Measurements from ENCODE around the gene CUBN.

CUBN gene

GRCh38 chr10:17051851-17052250 is 77.8 kb downstream of the CUBN start:
- no peaks in the 10 kb centered on the region for H3K4me1 ChIP-seq
- no peaks in the 10 kb centered on the region for H3K36me3 ChIP-seq
- no peak for TF ChIP-seq CTCF (IDR thresholded peaks at IDR 0.05)
- H3K4me3 ChIP-seq = no peak overlapping the region
- H3K27me3 ChIP-seq = no peaks in the 10 kb centered on the region
- no peak for DNase-seq
- no peaks in the 10 kb centered on the region for H3K9me3 ChIP-seq
- intact Hi-C loops (cut with DNase I; ENCODE audit: low total_unique reads) = no loop called here
- H3K27ac ChIP-seq = no peak overlapping the region

- H3K27ac ChIP-seq = no peak overlapping the region
- no peaks in the 10 kb centered on the region for H3K4me1 ChIP-seq
- no peaks in the 10 kb centered on the region for H3K27me3 ChIP-seq
- H3K36me3 ChIP-seq = no peaks in the 10 kb centered on the region
- H3K4me3 ChIP-seq = no peak overlapping the region
- DNase-seq = no peak
- TF ChIP-seq CTCF (IDR thresholded peaks at IDR 0.05) = no peak
- intact Hi-C loops (cut with DNase I; ENCODE audit: low total_unique reads) = no loop called here
- no peaks in the 10 kb centered on the region for H3K9me3 ChIP-seq
Observed at GRCh38 chr10:17049195-17049594, 80.4 kb downstream of the CUBN start.

DNA sequence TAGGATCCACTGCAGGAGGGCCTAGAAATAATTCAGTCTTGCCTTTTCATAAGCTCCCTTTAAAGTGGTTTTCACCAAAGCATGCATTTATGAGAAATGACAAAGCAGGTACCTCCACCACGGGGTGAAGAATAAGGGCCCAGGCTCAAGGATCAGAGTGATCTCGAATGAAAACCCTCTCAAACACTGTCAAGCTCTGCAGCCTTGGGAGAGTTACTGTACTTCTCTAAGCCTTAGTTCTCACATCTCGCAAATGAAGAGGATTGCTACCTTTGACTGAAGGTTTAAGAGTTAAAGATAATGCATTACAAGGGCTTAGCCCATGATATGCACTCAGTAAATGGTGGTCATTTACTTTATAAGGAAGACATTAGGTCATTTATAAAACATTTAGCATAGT is 81.7 kb downstream of the CUBN start:
- Histone ChIP-seq H3K36me3 (no peaks in the 10 kb centered on the region), H3K4me3 (no peak overlapping the region), H3K27me3 (no peaks in the 10 kb centered on the region), H3K9me3 (no peaks in the 10 kb centered on the region), H3K4me1 (no peaks in the 10 kb centered on the region), H3K27ac (no peak overlapping the region)
- no peak for TF ChIP-seq CTCF (IDR thresholded peaks at IDR 0.05)
- intact Hi-C loops (cut with DNase I; ENCODE audit: low total_unique reads) = no loop called here
- no peak for DNase-seq

DNA sequence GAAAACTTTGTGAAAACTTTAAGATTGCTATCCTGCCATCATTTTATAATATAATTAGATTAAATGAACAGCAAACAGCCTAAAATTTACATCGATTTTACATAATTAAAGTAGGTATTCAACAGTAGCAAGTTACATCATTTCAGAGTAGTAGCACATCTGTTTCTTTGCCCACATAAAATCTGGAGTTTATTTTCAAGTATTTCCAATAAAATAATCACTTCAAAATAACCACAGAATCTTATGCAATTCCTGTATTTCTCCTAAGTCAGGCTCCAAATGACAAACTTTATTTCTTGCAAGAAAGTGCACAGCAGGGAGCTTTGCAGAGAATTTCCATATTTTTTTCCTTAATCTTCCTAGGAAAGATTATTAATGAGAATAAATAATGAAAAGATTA is 82.6 kb downstream of the CUBN start:
- no peaks in the 10 kb centered on the region for H3K9me3 ChIP-seq
- no peaks in the 10 kb centered on the region for H3K27me3 ChIP-seq
- no peak for DNase-seq
- H3K4me3 ChIP-seq = no peak overlapping the region
- intact Hi-C loops (cut with DNase I; ENCODE audit: low total_unique reads) = no loop called here
- no peak overlapping the region for H3K27ac ChIP-seq
- no peaks in the 10 kb centered on the region for H3K4me1 ChIP-seq
- no peak for TF ChIP-seq CTCF (IDR thresholded peaks at IDR 0.05)
- H3K36me3 ChIP-seq = no peaks in the 10 kb centered on the region

- no peak for TF ChIP-seq CTCF (IDR thresholded peaks at IDR 0.05)
- no peak overlapping the region for H3K27ac ChIP-seq
- no peaks in the 10 kb centered on the region for H3K9me3 ChIP-seq
- H3K27me3 ChIP-seq = no peaks in the 10 kb centered on the region
- intact Hi-C loops (cut with DNase I; ENCODE audit: low total_unique reads) = no loop called here
- H3K4me3 ChIP-seq = no peak overlapping the region
- no peak for DNase-seq
- H3K4me1 ChIP-seq = peaks cover 0 to 3% (median 0%) of the 10 kb centered on the region in 4 donors
- H3K36me3 ChIP-seq = no peaks in the 10 kb centered on the region
Observed at GRCh38 chr10:17043586-17043985, 86.0 kb downstream of the CUBN start.
